ENCODE results near the gene NEK7.

Gene NEK7

DNA sequence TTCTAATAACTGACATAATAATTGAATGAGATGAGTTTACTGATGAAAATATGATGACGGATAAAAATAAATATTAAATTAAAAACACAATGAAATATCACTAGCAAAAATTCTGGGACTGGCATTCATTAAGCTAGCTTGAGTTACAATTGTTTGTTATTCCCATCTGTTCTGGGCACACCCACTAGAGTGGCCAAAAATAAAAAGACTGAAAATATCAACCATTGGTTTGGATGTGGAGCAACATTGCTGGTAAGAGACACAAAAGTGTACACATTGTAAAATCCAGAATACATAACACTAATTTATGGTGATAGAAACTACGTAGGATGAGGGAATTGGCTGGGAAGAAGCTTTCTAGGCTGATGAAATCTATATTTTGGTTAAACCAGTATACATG, 9.6 kb upstream of the NEK7 start:
- no peak for DNase-seq

DNA sequence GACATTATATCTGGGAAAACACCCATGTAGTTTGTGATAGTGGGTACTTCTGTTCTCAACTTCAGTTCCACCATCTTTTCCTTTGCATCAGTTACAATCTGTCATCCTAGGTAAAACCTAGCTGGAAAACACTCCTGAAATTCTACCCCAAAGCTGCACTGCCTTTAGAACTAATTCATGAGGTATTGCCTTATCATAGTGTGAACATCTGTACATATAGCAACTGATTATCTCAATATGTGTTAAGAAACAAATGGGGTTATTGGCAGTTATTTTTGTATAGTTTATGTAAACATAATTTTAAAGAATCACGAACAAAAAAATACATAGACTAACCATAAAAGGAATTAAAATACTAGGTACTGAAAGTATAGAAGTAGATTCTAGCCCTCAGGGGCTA, 6.4 kb upstream of the NEK7 start:
- DNase-seq (no peak), ATAC-seq (no peak)

More for the DNA sequence above, 9.6 kb upstream of the NEK7 start:
- no peak for ATAC-seq

DNA sequence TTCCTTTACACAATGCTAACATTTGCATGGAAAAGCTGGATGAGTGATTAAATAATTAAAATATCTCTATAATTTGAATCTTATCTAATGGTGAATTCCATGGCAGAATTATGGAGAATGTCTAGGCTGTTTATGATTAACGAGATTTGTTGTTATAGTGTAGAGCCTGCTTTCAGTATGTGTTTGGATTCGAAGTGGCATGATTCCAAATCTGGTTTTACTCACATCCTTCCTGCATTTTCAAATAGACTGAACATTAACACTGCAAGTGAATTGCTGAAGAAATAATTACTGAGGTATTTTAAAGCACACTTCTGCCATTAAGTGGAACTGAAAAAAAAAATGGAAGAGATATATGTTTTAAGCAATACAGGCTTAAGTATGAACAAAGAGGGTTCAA, 5.1 kb upstream of the NEK7 start:
- DNase-seq (no peak), ATAC-seq (no peak)

DNA sequence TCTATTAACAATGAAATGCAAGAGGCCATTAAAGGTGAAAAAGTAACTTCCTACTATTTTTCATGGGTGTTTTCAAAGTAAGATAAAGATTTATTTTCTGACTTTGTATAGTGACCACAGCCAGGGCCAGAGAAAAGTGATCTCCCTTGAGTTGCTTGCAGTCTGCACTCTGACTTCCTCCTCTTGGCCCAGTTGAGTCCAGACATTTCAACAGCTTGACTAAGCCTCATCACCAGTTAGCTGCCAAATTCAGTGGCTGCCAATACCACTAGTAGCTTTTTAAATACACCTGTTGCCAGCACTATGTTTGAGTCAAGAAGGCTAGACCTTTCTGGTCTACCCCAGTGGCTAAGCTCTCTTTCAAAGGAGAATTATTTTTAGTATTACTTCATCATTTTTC, 3.7 kb upstream of the NEK7 start:
- no peak for ATAC-seq
- no peak for DNase-seq

DNA sequence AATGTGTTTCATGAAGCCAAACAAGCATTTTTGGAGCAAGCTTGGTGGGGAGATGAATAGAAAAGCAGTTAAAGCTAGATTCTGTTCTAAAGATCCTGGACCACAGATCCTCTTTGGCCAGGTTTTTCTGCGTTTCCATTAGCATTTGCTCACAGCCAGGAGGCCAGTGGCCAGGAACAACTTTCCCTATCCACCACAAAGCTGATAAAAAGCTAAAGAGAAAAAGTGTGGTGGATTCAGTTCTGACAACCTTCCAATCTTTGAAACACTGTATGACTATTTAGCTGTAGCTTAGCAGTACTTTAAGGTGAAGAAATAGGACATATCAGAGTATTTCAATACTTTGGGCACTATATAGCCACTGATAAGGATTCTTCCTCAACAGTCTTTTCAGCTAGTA, 3.0 kb upstream of the NEK7 start:
- DNase-seq (no peak), ATAC-seq (no peak)

DNA sequence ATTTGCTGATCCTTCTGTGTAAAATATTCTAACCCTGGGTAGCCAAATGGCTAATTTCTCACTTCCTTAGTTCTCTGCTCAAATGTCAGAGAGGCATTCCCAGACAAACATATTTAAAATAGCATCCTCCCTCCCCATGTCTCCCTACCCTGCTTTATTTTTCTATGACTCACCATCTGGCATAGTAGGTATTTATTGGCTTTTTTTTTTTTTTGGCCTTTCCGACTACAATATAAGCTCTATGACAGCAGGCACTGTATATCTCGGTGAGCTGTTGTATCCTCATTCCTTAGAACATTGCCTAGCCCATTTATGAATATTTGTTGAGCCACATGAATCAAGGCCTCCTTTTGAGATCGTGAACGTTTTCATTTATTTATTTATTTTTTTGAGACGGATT, 1.5 kb upstream of the NEK7 start:
- ATAC-seq (no peak), DNase-seq (no peak)

DNA sequence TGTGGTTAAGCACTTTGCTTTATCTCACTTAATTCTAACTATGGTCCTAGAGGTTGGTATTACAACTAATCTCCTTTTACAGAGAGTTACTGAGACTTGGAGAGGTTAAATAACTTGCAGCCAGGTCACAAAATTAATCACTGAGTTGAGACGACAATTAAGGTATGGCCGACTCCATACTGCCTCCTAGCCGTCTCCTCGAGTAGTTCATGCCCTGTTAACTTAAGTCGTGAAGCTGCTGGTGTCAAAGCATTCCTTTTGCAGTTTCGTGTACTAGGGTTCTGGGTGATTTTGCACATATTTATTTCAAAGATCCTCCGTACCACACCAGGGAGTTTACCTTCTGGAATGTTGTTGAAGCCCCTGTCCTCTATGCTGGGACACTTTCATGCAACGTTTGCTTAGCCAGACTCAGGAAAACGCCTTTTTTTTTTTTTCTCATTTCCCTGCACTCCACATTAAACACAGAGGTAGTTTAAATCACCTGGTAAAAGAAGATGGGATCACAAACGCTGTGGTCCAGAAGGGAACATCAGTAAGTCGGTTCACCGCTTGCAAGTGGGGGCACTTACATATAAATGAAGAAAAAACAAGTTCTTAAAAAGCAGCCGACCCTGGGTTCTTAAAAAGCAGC, 570 bp upstream of the NEK7 start:
- no peak for ATAC-seq
- peak; percentile 74 for DNase-seq

DNA sequence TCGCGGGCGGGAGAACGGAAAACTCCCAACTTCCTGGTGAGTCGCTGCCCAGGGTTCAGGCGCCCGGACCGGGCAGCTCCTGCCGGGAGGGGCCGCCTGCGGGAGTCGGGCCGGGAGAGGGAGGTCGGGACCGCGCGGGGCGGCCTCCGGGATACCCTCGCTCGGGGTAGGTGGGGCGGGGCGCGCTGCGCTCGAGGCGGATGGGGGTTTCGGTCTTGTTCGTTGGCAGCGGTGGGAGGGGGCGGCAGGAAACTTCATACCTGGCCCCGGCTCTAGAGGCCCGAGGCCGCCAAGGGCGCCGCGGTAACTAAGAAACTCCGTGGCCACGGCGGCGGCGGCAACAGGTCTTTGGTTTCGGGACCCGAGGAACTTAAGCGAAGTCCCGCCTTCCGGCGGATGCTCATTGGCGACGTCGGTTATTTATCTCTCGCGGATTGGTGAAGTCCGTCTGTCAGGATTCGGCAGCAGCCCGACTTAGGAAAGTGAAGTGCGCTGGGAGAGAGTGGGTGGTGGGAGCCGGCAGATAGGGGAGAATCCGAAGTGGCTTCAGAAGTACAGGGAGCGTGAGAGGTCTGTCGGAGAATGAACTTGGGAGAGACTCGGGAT, 546 bp downstream of the NEK7 start:
- DNase-seq = peak; percentile 82
- ATAC-seq = peak; percentile 53

DNA sequence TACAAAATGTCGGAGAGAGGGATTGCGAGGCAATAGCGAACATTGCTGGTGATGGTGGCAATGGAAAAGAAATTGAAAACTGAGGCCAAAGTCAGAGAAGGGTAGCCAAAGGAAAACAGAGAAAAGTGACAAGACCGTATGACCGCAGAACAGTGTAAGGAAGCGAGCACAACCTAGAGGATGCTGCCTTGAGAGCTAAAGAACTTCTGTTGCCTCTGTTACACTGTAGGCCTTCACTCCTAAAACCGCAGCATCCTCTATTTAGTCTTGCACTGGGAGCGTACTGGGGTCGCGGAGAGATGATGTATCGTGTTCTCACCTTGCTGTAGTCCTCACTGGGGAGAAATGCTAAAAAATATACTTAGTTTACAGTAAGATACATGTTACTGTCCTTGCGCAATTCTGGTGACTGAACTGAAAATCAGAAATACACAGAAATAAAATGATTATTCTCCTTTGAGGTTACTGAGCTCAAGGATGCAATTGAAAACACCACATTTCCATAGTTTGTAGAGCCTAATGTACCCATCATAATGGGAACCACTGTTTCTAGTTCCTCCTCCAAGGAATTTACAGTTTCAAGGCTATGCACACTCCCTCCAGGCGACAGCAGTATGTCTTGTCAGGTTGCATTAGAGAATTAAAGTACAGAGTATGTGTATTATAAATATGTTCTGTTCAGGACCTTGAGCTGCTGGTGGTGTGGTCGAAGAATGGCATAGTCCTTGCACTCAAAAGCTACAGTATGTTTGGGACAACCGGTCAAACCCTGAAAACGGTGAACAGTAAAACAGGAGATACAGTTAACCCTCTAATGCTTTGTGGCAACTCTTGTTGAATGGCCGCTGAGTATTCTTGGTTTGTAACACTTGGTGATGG, 1.3 kb downstream of the NEK7 start:
- ATAC-seq (no peak), DNase-seq (peak; percentile 38)

DNA sequence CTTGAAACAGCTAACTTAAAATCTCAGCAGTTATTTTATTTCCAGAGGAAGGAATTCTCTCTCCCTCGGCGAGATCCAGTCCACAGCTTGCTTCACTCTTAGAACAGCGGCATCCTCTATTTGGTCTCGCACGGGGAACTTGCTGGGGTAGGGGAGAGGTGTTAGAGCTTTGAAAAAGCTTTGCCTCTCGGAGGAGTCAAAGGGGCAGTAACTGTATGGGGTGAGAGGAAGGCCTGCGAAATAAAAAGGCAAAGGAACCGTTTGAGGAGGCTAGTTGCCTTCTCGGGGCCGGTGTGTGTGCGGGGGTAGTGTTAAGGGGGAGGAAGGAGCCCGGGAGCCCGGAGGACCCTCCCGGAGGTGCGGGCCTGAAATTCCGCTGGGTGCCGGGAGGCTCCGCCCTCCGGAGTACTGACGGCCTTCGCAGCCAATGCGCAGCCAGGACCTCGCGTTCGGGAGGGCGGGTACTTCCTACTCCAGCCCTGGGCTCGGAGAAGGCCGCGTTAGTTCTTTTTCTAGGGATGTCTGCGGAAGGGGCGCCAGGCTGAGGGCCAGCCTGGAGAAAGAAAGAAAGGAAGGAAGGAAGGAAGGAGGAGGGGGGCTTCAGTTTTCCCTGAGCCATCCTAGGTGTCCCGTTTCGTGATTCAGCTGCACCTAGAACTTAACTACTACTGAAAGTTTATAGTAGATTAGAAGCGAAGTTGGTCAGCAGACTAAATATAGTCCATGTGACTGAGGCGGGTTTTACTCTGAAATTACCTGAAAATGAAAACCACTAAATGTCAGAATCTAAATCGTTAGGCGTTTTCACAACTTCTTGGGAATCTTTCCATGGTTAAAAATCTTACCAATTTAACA, 2.2 kb downstream of the NEK7 start:
- ATAC-seq (peak; percentile 84), DNase-seq (peak; percentile 91)

DNA sequence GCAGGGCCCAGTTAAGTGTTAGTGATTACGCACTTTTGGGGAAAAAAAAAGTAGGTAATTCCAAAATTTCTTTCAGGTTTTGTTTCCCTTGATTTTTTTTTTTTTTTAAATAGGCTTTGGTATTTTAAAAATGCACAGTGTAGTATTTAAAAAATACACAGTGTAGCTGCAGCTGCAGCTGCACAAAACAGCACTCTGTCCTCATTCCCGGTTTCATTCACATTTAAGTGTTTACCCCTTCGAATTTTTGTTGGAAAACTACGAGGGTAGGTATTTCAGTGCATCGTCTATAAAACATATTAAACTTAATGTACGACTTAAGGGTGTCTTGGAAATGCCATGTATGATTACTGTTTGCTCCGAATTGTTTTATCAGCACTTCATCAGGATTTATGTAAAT, 3.4 kb downstream of the NEK7 start:
- ATAC-seq (no peak), DNase-seq (no peak)

DNA sequence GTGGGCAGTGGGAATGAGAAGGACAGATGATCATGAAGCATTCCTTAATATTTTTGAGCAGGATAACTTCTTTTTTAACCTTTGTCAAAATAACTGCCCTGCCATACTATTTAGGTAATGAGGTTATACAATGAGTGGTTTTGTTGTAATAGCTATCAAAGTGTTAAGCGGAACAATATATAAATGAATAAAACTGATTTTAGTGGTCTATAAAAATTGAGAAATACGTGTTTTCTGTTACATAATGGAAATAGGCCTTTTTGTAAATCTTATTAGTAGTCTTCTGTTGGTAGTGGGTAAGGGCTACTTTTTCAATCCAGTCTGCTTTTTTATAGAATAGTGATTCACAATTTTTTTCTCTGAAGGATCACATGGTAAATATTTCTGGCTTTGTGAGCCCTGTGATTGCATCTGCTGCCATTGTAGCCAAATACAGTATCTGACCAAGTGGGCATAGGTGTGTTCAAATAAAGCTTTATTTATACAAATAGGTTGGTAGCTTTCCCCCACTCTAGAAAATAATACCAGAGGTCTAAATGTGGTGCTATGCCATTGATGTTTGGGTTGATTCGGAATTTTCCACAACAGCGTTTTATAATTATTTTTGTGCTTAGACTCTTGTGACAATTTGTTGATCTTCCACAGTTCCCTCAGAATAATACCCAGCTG, 4.3 kb downstream of the NEK7 start:
- ATAC-seq (no peak), DNase-seq (no peak)

DNA sequence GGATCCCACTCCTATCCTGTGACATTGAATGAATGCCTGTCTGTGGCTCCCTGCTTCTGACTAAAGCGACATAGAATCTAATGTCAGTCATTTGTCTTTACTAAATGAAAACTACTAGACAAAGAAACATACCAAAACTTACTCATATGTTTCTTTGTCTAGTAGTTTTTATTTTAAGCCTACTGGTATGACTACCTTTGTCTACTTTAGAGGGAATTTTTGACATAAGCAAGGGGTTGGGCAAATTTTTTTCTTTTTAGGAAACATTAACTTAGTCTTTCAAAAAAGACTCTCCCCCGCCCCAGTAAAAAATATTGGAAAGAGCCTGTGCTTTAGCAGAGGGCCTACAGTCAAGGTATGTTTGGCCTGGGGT, 4.9 kb downstream of the NEK7 start:
- ATAC-seq (no peak), DNase-seq (no peak)

DNA sequence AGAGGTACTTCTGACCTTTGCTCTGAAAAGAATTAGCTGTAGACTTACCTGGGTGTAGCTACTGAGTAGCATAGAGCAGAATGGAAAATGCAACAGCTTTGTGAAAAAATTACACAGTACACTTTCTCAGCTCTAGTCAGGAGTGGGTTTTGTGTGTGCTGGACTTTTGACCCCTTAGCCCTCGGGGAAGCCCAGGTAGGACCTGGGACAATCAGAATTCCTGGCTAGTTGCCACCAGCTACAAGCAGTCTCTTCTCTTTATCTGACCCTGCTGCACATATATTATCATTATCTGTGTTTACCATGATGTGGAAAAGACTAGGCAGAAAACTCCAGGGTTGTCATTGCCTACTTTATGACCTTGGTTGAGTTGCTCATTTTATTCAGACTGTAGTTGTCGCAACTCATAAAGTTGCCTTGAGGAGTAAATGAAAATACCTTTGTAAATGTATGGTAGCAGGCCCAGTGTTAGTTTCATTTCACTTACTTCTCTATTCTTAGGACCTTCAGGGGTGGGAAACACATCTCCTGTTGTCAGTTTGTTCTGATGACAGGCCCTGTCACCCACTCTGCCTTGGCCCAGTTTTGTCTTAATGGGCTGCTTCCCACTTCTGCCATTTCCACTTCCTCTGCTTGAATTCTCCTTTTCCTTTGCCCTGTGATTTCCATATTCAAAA, 5.4 kb downstream of the NEK7 start:
- ATAC-seq = no peak
- DNase-seq = no peak

DNA sequence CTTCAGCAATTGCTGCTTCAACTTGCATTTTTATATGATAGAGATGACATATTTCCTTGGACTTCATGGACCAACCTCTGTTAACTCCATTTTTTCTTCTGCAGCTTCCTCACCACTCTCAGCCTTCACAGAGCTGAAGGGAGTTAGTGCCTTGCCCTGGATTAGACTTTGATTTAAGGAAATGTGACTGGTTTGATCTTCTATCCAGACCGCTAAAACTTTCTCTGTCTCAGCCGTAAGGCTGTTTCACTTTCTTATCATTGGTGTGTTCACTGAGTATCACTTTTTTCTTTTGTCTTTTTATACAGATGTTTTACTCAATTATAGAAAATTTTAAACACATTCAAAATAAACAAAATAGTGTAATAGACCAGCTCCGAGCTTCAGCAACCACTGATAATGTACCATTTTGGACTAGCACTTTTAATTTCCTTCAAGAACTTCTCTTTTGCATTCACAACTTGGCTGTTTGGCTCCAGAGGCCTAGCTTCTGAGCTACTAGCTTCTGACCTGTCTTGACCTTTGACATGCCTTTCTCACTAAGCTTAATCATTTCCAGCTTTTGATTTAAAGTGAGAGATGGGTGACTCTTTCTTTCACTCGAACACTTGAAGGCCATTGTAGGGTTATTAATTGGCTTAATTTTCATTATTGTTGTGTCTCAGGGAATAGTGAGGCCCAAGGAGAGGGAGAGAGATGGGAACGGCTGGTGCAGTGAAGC, 9.3 kb downstream of the NEK7 start:
- ATAC-seq (peak; percentile 53), DNase-seq (no peak)

DNA sequence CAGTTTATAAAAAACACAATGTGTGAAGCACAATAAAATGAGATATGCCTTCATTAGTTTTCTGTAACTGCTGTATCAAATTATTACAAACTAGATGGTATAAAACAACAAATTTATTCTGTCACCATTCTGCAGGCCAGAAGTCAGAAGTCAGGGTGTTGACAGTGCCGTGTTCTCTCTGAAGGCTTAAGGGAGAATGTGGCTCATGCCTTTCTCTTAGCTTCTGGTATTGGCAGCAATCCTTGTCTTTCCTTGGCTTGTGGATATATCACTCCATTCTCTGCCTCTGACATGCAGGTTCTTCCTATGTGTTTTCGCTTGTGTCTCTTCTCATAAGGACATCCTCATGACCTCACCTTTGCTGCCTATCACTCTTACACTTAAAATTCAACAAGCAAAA, 10.1 kb downstream of the NEK7 start:
- no peak for ATAC-seq
- DNase-seq = no peak

DNA sequence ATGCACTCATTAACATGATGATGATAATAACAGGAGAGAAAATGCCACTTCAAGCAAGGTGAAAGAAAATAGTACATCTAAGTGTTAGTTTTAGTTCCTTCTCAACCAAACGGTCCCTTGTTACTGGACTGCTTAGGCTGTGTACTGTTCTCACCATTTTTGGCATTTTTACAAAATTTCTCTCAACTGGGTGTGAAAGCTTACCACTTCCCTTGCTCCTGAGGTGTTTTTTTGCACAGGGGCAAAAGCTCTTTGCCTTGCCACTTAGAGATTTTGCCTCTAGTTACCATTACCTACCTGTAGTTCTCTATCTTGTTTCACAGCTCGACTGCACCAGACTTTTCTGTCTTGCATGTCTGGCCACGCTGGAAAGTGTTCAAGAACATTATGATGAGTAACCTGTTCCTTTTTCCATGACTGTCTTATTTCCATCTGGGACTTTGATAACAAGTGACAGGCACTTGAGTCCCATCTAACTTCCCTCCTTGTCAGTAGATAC, 10.7 kb downstream of the NEK7 start:
- DNase-seq = no peak
- ATAC-seq = peak; percentile 27

DNA sequence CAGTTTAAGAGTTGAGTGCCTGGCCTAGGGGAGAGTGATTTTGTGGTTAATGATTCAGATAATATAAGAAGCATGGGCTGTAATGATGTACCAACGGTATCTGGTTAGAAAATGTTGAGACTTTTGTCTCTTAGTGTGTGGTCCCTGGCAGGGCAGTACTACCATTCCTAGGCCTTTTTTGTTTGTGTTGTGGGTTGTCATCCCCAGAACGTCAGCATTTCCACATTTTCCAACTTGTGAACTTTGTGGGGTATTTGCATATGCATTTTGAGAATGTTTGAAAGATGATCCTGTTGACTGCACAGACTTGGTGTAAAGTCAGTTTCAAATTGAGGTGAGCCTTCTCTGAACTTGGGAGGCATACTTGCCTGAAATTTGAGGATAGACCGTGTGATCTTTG, 11.4 kb downstream of the NEK7 start:
- DNase-seq = no peak
- peak; percentile 53 for ATAC-seq

DNA sequence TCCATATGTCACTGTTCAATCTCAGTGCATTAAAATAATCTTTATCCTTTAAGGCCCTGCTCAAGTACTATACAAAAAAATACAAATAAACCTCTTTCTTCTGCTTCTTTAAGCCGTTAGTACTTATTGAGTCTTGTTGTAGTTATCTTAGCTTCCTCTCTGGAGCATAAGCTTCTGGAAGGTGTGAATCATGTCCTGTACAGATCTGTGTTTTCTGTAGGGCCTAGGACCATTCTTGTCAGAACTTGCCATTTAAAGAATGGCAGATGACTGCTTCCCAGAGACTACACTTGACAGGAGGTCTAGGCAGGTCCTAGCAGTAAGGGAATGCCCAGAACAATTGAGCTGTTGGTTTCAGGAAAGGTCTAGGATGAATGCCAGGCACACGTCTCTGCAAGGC, 12.9 kb downstream of the NEK7 start:
- ATAC-seq (peak; percentile 58), DNase-seq (no peak)
